ENCODE measurements around the gene VWCE.

Gene VWCE

GRCh38 chr11:61325649-61326414 is 30.7 kb upstream of the VWCE start:
- DNase-seq = no peak

GRCh38 chr11:61315260-61315659 is 20.1 kb upstream of the VWCE start:
- no peak for DNase-seq

GRCh38 chr11:61310749-61311148 is 15.6 kb upstream of the VWCE start:
- no peak for DNase-seq

- DNase-seq = peak; percentile 18
These were observed 14.6 kb upstream of the VWCE start for GRCh38 chr11:61309739-61310138.

GRCh38 chr11:61309141-61309540 is 14.0 kb upstream of the VWCE start:
- DNase-seq = no peak

GRCh38 chr11:61307354-61307753 is 12.2 kb upstream of the VWCE start:
- DNase-seq = no peak

GRCh38 chr11:61306221-61306620 is 11.1 kb upstream of the VWCE start:
- no peak for DNase-seq

- DNase-seq = no peak
These were observed 10.3 kb upstream of the VWCE start for GRCh38 chr11:61305417-61305816.

GRCh38 chr11:61303725-61304124 is 8.6 kb upstream of the VWCE start:
- no peak for DNase-seq

- DNase-seq = no peak
These were observed 7.4 kb upstream of the VWCE start for GRCh38 chr11:61302550-61302949.

GRCh38 chr11:61298663-61299244 is 3.6 kb upstream of the VWCE start:
- no peak for DNase-seq

GRCh38 chr11:61297746-61298145 is 2.6 kb upstream of the VWCE start:
- no peak for DNase-seq

GRCh38 chr11:61297341-61297740 is 2.2 kb upstream of the VWCE start:
- DNase-seq = no peak

- no peak for DNase-seq
These were observed 445 bp upstream of the VWCE start for GRCh38 chr11:61295596-61295926.

GRCh38 chr11:61293867-61294716 is 1.0 kb downstream of the VWCE start:
- DNase-seq = peak; percentile 48

- no peak for DNase-seq
These were observed 2.8 kb downstream of the VWCE start for GRCh38 chr11:61292356-61292755.

GRCh38 chr11:61290905-61291690 is 4.0 kb downstream of the VWCE start:
- DNase-seq = no peak

GRCh38 chr11:61287338-61287977 is 7.7 kb downstream of the VWCE start:
- no peak for DNase-seq

- no peak for DNase-seq
These were observed 11.5 kb downstream of the VWCE start for GRCh38 chr11:61283613-61284012.

- DNase-seq = no peak
These were observed 13.4 kb downstream of the VWCE start for GRCh38 chr11:61281581-61282250.

GRCh38 chr11:61280883-61281580 is 14.1 kb downstream of the VWCE start:
- no peak for DNase-seq

All from stimulated activated CD4-positive, alpha-beta T cell treated with anti-CD3 and anti-CD28 coated beads, Interleukin-1b, Interleukin-23, amount 100 ng/mL, for 48 hours (primary cell).